AG04450 (cell line): ENCODE measurements around the gene TTC7B. TPM values are rescaled to one million over a fixed set of nuclear protein-coding genes. Genes with fewer than 3 reads are reported as not detected.

Source experiments
- CTCF ChIA-PET: fragments of 300-600, 350-600 bp; formaldehyde crosslinking; extraction: SDS; loops from one replicate; lab custom pipeline; 2022; ENCODE audit warnings: antibody characterized with exemption, inconsistent platforms; lab: Charles Lee
- POLR2A ChIA-PET: fragments of 350-600 bp; formaldehyde crosslinking; extraction: SDS; loops from one replicate; lab custom pipeline; 2021; ENCODE audit warnings: antibody characterized with exemption, inconsistent platforms; lab: Yijun Ruan, JAX
- DNase-seq: peaks from one replicate; pipeline ENCODE4 v3.0.0-alpha.2; 2011; ENCODE audit warnings: low read depth, low spot score
- H3K27ac ChIP-seq: one replicate; pipeline ENCODE4 v1.5.1; 2012; ENCODE audit warnings: low read depth, low read length, control low read depth
- H3K27me3 ChIP-seq: one replicate; pipeline ENCODE4 v1.6.0; 2012; ENCODE audit warnings: low read length; ENCODE audit not compliant: control insufficient read depth, insufficient read depth
- H3K4me3 ChIP-seq: 2 replicates; pipeline ENCODE4 v1.5.1; 2011; ENCODE audit warnings: mild to moderate bottlenecking, low read depth, low read length, control low read depth
- H3K9me3 ChIP-seq: 2 replicates; pipeline ENCODE4 v1.5.1; 2012; ENCODE audit warnings: low read length; ENCODE audit not compliant: control insufficient read depth, insufficient read depth
- polyA plus RNA-seq: library from polyadenylated mRNA; depleted of rRNA; stranded (reverse); fragments of >200 nt; gene quantifications from 2 replicates; pipeline ENCODE4 v1.2.3, GENCODE V29; 2011
- TF ChIP-seq, protein P1 (sequence below): IDR thresholded peaks from 2 replicates; pipeline ENCODE4 v1.5.1; 2011; ENCODE audit warnings: low read depth, low read length, control low read depth, inconsistent platforms

TTC7B gene
- polyA plus RNA-seq, 1 experiment = 36.0 TPM

- Histone ChIP-seq H3K4me3 (no peak overlapping the region), H3K27ac (no peak overlapping the region), H3K9me3 (no peaks in the 10 kb centered on the region), H3K27me3 (no peaks in the 10 kb centered on the region)
- no peak for DNase-seq
- POLR2A ChIA-PET = no interaction called here
- CTCF ChIA-PET = no interaction called here
- TF ChIP-seq, protein P1, sequence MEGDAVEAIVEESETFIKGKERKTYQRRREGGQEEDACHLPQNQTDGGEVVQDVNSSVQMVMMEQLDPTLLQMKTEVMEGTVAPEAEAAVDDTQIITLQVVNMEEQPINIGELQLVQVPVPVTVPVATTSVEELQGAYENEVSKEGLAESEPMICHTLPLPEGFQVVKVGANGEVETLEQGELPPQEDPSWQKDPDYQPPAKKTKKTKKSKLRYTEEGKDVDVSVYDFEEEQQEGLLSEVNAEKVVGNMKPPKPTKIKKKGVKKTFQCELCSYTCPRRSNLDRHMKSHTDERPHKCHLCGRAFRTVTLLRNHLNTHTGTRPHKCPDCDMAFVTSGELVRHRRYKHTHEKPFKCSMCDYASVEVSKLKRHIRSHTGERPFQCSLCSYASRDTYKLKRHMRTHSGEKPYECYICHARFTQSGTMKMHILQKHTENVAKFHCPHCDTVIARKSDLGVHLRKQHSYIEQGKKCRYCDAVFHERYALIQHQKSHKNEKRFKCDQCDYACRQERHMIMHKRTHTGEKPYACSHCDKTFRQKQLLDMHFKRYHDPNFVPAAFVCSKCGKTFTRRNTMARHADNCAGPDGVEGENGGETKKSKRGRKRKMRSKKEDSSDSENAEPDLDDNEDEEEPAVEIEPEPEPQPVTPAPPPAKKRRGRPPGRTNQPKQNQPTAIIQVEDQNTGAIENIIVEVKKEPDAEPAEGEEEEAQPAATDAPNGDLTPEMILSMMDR = no peak
Observed at GRCh38 chr14:90639641-90640040, 176.6 kb downstream of the TTC7B start.

GRCh38 chr14:90632871-90633270 lies 183.4 kb downstream of the TTC7B start:
- no peak for DNase-seq
- no peak overlapping the region for H3K4me3 ChIP-seq
- POLR2A ChIA-PET = no interaction called here
- TF ChIP-seq, protein P1 = no peak
- no peaks in the 10 kb centered on the region for H3K9me3 ChIP-seq
- no peak overlapping the region for H3K27ac ChIP-seq
- H3K27me3 ChIP-seq = no peaks in the 10 kb centered on the region
- CTCF ChIA-PET = no interaction called here

DNA sequence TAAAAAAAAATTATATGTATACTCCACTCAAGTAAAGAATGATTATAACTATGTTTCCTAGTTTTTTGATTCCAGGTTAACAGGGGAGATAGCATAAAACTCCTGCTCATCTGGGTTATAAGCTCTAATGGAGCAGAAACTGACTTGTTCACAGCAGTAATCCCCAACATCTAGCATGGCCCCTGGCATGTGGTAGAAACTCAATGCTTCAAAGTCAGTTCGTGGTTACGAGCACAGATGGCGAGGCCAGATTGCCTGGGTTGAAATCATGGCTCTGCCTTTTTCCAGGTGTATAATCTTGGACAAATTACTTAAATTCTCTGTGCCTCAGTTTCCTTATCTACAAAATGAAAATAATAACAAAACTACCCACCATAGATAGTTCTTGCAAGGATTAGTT lies 183.8 kb downstream of the TTC7B start:
- Histone ChIP-seq H3K9me3 (no peaks in the 10 kb centered on the region), H3K4me3 (no peak overlapping the region), H3K27me3 (no peaks in the 10 kb centered on the region), H3K27ac (no peak overlapping the region)
- no peak for DNase-seq
- CTCF ChIA-PET = no interaction called here
- POLR2A ChIA-PET = no interaction called here
- TF ChIP-seq, protein P1 = no peak

DNA sequence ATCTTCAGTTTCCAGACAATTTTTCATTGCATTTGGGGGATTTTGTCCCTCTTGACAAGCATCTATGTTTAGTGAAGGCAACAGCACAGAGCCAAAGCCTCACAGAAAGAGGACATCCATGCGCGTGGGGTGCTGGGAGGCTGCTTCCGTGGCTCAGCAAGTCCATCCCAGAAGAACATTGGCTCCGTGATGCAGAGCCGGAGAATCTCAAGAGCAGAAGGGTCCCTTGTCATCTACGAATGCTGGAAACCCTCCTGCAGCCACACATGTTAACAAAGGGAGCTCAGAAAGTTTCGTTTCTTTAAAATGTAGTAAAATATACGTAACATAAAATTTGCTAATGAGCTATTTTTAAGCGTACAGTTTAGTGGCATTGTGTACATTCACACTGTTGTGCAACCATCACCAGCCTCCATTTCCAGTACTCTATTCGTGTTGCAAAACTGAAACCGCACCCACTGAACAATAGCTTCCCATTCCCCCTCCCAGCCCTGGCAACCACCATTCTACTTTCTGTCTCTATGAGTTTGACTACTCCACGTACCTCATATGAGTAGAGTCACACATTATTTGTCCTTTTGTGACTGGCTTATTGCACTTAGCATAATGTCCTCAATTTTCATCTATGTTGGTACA lies 185.9 kb downstream of the TTC7B start:
- H3K27me3 ChIP-seq = no peaks in the 10 kb centered on the region
- H3K4me3 ChIP-seq = no peak overlapping the region
- TF ChIP-seq, protein P1 = no peak
- no peak for DNase-seq
- CTCF ChIA-PET = no interaction called here
- H3K27ac ChIP-seq = no peak overlapping the region
- POLR2A ChIA-PET = no interaction called here
- H3K9me3 ChIP-seq = no peaks in the 10 kb centered on the region

GRCh38 chr14:90629471-90629870 lies 186.8 kb downstream of the TTC7B start:
- H3K4me3 ChIP-seq = no peak overlapping the region
- no peaks in the 10 kb centered on the region; the same call in 1 of the 2 replicates for H3K9me3 ChIP-seq
- ChIA-PET CTCF (no interaction called here), POLR2A (no interaction called here)
- TF ChIP-seq, protein P1 = no peak
- no peak overlapping the region for H3K27ac ChIP-seq
- DNase-seq = no peak
- H3K27me3 ChIP-seq = no peaks in the 10 kb centered on the region
